Myocyte (in vitro differentiated cells): ENCODE results near the gene FCN2. TPM values are rescaled to one million over a fixed set of nuclear protein-coding genes. Genes with fewer than 3 reads are reported as not detected.
A peak's percentile ranks its signal among the peaks of the same experiment; 100 is the strongest.
"Not testable (repeated sequence)": the region's sequence is repeated elsewhere in the genome, so short reads cannot be mapped to it uniquely, and the experiment has no call there.

Experiments
- DNase-seq: peaks from one replicate; pipeline ENCODE4 v3.0.0-alpha.2; 2012; ENCODE audit warnings: low read depth
- total RNA-seq: library from RNA; depleted of rRNA; stranded (reverse); fragments of >200 nt; gene quantifications from 2 replicates; pipeline ENCODE4 v1.2.3, GENCODE V29; 2014

The FCN2 gene
- total RNA-seq, 1 donor from 2014 or later = not detected

DNA sequence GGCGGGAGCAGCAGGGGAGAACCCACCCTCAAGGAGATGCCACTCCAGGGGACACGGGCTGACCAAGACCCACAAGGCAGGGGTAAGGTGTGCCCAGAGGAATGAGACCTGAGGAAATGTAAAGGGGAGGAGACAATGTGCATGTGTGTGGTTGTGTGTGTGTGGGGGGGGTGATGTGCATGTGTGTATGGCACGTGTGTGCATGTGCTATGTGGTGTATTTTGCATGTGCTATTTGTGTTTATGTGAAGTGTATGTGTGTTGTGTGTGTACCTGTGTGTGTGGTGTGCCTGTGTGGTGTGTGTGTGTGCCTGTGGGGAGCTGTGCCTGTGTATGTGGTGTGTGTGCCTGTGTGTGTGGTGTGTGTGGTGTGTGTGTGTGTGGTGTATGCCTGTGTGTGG lies 33.5 kb upstream of the FCN2 start:
- no peak for DNase-seq

DNA sequence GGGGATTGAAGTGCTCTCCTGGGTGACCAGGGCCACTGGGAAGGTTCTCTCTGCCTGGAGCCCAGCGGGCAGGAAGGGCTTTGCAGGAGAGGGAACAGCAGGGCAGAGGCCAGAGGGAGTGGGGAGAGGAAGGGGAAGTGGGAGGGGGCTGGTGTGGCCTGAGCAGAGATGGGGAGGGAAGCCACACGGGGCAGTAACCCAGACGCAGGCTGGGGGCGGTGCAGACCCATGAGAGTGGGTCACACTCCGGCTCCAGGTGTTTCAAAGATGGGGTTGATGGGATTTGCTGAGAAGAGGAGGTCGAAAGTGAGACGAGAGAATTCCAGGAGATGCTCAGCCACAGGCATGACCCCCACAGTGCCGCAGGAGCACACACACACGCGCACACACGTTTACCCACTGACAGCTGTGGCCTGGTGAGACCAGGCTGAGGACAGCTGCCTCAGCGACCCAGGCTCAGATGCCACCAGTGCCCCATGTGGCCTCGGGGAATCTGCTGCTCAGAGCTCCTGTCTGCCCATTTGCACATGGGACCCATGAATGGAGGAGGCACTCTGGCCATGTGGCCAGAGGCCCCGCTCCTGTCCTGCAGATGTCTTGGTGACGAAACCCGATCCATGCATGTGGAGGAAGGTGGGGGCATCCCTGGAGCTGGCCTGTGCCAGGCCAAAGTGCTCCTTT lies 32.7 kb upstream of the FCN2 start:
- DNase-seq = peak; percentile 88

DNA sequence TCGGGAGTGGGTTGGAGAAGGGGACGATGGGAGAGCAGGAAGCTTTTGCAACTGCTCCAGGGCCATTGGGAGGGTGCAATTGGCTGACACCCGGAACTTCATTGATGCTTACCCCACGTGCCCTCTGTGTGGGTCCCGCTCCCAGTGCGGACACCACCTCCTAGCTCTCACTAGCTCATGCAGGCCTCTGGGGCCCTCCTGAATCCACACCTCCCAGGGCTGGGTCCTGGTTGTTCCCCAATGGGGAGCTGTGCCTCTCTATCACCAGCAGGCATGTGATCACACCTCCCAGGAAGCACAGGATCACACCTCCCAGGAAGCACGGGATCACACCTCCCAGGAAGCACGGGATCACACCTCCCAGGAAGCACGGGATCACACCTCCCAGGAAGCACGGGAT lies 32.1 kb upstream of the FCN2 start:
- no peak for DNase-seq

DNA sequence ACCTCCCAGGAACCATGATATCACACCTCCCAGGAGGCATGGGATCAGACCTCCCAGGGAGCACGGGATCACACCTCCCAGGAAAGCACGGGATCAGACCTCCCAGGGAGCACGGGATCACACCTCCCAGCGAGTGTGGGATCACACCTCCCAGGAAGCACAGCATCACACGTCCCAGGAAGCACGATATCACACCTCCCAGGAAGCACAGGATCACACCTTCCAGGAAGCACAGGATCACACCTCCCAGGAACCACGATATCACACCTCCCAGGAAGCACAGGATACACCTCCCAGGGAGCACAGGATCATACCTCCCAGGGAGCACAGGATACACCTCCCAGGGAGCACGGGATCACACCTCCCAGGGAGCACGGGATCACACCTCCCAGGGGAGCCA lies 30.0 kb upstream of the FCN2 start:
- DNase-seq = no peak

DNA sequence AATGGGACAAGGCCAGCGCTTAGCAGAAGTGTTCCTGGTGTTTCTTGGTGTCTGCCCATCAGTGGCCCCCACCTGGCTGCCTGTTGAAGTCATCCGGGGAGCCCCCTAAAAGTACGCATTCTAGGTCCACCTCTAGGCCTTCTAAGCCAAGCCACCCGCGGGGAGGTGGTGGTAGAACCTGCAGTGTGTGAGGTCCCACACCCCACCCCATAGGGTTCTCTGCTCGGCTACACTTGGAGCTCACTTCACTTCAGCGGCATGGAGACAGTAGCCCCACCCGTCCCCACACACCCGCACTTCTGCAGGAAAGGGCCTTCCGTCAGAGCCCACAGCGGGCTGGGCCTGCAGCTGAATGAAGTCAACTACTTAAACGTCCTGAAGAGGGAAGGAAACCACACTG lies 29.6 kb upstream of the FCN2 start:
- DNase-seq = no peak

DNA sequence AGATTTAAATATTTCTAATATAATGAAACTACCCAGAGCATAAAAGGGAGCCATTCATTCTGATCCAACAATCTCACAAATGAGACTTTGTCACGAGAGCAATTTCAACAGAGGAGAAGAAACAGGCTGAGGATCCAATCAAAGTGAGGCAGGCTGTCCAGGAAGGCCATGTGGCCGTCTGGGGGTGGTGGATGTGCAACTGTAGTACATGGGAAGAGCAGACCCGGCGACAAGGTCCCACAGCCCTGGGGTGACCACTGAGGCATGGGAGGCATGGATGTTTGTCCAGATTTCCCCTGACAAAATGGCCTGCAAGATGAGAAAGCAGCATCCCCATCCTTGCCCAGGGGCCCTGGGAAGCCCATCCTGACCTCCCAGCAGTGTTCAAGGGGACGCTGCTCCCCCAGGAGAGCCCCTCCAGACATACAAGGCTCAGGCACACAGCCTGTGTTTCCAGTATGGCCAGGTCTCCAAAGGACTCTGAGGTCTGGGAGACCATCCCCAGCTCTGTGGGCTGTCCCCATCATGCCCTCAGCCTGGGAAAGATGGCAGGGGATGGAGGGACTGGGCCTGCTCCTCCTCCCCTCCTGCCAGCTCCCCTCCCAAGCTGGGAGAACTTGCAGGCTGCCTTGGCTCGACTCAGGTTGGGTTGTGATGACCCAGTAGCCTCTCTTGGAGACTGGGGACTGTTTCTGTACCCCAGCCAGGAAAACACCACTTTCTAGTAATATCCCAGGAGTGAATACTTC lies 27.5 kb upstream of the FCN2 start:
- DNase-seq = no peak

DNA sequence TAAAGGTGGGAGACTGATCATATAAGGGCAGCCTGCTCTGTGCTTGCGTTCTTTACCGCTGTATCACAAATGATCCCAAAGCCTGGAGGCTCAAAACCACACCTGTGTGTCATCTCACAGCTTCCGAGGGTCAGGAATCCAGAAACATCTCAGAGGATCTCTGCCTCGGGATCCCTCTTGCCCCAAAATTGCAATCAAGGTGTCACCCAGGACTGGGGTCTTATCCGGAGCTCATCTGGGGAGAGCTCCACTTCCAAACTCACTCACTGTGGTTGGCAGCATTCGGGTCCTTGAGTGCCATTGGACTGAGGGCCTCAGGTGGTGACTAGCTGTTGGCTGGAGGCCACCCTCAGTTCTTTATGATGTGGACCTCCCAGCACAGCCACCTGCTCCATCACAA lies 26.7 kb upstream of the FCN2 start:
- DNase-seq = no peak

DNA sequence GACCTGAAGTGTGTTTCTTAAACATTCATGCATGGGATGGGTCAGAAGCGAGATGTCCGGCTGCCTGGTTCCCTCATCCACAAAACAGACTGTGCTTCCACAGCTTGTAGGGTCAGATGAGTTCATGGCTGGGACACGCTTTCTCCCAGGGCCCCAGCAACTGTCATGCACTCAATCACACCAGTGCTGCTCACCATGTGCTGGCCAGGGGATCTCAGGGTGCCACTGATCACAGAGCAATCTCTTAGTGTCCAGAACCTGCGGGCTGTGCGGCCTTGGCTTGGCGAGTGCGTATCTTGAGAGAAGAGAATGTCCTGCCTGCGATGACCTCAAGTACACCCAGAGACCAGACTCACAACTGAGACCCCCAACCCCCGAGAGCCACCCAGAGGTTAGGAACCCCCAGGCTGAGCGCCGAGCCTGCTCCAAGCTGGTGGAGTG lies 26.0 kb upstream of the FCN2 start:
- no peak for DNase-seq

DNA sequence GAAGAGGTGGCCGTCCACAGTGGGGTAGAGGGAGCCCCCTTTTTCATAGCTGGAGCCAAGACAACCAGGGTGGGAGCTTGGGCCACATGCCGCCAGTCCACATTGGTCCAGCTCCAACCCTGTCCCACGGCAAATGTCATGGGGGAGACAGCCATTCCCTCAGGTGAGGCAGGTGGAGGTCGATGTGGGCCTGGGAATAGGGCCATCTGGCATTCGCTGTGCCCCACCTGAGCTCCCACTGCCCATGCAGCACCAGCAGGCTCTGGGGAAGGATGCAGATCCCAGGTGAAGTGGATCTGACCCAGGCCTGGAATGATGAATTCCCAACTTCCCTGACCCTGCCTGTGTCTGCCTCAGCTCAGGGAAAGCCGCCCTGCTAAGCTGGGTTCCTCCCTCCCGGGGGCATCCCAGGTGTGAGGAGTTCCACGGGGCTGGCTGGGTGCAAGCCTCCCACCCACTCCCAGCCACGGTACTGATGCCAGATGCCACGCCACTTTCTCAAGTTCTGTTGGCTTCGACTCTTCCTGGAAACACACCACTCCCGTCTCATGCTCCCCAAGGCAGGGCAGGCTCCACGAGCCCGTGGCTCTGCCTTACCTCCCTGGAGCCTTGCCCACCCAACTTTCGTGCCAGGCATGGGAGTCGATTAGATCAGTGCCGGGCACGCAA lies 25.2 kb upstream of the FCN2 start:
- DNase-seq = no peak

DNA sequence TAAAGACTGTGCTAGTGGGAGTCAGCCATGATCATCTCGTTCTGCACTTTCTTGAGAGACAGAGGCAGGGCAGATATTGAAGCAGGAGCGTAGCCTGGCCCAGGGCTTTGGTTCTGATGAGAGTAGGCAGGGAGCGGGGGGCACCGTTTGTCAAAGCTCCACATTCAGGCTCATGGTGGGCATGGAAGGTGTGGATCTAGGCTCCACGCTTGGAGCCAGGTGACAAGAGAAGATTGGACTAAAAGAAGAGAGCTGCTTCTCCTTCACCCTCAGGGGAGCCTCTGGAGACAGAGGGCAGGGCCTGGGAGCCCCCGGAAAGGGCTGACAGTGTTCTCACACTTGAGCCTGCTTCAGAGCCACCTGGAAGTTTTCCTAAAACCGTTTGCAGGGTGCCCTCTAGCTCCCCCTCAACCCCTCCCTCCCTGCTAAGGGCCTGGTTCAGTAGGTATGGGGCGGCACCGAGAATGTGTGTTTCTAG lies 24.7 kb upstream of the FCN2 start:
- no peak for DNase-seq

DNA sequence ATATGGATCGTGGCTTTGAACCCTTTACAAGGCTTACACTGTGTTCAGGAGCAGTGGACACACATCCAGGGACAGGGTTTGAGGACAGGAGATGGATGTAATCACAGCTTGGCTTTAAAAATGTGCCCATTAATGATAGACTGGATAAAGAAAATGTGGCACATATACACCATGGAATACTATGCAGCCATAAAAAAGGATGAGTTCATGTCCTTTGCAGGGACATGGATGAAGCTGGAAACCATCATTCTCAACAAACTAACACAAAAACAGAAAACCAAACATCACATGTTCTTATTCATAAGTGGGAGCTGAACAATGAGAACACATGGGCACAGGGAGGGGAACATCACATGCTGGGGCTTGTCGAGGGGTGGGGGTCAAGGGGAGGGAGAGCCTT lies 23.2 kb upstream of the FCN2 start:
- not testable (repeated sequence) for DNase-seq

DNA sequence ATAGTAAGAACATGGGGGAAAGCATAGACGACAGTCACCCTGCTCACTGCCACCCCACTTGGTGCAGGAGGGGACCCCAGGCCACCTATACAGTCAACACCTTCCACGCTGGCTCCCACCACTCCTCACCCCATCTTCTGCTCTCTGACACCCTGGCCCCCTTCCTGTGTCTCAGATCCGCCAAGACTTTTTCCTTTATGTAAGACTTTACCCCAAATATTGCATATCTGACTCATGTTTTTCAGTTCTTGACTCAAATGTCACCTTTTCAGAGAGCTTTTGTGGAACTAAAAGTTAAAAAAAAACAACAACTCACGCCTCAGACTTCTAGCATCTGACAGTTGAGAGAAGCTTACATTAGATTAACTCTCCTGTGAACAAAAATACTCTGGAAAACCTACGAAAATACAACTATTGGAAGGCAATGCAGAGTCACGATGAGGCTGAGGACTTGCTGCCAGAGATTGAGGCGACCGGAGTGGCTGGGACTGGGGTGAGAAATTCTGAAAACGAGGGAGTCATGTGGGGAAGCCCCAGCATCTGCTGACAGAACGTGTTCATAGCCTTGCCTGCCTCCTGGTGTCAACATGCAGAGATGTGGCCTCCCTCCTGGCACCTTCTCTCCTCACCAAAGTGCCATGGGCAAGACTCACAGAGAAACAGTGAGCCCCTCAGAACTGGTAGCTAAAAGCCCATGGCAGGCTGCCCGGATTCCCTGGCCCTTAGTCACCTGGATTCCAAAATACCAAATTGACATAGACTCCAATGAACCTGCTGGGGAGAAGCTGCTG lies 22.4 kb upstream of the FCN2 start:
- peak; percentile 57 for DNase-seq

DNA sequence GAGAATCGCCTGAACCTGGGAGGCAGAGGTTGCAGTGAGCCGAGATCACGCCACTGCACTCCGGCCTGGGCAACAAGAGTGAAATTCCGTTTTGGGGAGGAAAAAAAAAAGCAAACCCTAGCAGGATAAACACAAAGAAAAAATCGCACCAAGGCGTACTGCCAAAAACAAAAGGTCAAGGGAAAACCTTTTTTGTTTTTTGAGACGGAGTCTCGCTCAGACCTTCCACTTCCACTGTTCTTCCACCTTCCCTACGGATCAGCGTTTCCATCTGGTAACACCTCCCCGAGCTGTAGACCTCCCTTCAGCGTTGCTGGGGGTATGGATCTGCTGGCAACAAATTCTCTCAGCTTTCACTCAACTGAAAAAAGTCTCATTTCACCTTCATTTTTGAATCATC lies 20.1 kb upstream of the FCN2 start:
- no peak for DNase-seq

DNA sequence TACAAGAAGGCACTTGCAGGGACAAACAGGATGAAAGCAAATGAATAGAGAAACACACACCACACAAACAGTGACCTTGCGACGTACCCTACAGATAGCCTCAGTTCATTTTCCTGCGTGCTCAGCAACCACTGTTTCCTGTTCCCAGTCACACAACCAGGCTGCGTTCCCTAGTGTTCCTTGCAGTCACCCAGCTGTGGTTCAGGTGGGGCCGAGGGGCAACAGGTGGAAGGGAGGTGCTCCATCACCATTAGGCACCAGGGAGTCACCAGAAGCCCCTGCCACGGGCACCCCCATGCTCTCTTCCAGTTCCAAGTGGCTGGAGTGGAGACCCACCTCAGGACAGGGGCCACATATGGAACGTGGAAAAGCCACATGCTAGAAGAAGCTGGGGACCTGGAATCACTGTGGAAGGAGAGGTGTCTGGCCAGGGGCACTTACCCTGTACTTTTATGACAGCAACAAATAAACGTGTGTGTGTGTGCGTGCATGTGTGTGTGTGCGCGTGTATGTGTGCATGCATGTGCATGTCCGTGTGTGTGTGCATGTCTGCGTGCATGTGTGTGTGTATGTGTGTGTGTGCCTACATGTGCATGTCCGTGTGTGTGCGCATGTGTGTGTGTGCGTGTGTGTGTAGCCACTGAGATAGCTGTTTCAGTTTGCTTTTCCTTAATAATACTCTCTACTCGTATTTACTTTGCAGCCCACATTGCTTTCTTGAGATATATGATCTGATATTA lies 18.8 kb upstream of the FCN2 start:
- DNase-seq = no peak

DNA sequence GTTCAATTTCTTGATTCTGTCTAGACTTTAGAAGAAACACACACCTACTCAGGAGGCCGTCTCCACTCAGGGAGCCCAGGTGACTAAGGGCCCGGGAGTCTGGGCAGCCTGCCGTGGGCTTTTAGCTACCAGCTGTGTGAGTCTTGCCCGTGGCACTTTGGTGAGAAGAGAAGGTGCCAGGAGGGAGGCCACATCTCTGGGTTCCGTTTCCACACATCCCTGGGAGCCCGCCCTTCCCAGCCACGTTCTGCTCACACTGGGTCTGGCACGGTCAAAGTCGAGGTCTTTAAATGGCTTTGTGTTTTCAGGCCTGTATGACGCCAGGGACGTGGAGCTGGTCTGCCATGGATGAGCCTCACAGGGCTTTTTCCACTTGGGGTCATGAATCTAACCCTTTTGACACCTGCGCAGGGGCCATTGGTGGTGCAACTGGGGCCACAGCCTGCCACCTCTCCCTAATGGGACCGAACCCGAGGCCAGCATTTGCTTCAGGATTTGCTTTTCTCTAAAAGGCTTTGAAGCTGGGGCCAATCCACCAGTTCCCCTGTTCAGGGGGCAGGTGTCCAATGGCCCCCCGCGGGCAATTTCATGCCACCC lies 17.2 kb upstream of the FCN2 start:
- DNase-seq = no peak

DNA sequence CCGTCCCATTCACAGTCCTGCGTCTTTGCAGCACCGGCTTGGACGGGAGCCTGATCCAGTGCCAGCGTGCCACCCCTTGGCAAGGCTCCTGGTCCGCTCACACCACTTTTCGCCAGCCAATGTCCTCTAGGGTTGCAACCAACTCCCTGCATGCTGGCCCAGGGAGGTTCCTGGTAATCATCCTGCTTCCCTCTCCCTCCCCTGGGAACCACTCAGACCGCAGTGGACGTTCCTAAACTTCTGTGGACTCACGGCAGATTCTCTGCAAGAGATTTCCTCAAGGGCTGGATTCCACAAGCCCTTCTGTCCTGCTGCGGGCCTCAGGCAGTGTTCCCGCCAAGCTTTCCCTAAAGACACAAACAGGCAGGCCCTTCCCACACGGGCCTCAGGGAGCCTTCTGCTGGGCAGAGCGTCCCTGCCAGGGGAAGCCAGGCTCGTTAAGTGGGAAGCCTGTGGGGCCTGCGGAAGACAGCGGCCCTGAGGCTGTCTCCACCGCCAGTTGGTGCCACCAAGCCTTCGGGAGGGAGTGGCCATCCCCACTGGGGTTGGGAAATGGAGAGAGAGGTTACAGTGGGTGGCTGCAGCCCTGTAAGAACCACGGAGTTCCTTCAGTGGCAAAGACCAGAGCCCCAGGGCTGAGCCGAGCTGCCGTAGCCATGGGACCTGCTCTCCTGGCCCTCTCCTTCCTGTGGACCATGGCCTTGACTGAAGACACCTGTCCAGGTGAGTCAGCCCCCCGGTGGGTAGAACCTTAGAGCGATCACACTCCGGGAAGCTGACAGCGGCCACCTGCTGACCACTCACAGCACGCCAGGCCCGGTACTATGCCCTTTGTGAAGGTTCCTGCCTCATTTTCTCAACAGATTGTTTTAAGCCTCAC lies 16.4 kb upstream of the FCN2 start:
- peak; percentile 68 for DNase-seq

DNA sequence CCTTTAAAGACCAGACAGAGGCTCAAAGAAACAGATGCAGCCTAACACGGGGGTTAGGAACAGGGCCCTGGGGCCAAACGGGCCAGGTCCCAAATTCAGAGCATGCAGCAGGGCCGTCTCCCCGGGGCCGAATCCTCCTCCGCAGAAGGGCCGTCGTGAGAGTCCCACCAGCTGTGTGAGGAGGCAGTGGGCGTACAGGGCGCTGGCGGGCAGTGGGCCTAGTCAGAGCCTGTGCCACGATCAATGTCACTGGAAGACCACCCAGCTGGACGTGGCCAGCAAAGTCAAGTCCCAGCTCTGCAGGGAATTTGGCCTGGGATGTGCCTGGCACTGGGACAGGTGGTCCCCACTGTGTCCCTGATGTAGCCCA lies 15.8 kb upstream of the FCN2 start:
- no peak for DNase-seq

DNA sequence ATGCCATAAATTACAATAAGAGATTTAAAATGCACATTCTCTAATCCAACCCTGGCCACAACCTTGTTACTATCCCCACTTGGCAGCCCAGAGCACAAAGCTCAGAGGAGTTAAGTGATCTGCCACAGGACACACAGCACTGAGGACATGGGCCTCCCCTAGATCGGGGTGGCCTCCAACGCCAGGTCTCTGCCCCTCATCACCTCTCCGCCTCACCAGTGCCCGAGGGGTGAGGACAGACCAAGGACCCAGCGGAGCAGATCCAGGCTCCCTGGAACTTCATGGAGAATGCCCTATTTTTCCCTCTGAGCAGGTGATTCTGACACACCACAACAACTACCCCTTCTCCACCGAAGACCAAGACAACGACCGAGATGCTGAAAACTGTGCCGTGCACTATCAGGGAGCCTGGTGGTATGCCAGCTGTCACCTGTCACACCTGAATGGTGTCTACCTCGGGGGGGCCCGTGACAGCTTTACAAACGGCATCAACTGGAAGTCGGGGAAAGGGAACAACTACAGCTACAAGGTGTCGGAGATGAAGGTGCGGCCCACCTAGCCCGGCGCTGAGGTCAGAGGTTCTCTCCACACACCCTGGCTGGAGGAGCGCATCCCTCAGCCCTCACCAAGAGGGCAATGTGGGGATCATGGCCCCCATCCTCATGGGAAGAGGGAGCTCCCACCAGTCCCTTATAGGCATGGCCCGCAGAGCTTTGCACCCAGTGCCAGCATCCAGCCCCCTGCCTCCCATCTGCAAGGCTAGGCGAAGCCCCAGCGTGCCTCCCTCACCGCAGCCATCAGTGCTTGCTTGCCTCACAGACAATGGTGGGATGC lies 12.5 kb upstream of the FCN2 start:
- DNase-seq = no peak
